GM12874 (cell line): ENCODE data around the gene RAB11FIP2.

ENCODE experiments used
- CTCF ChIP-seq: IDR thresholded peaks from 2 replicates; pipeline ENCODE4 v1.5.1; 2011; ENCODE audit warnings: low read depth, mild to moderate bottlenecking, control low read depth, low read length, moderate library complexity; ENCODE audit not compliant: insufficient read depth

RAB11FIP2 gene

GRCh38 chr10:118017071-118017740 is 29.5 kb downstream of the RAB11FIP2 start:
- no peak for TF ChIP-seq CTCF

GRCh38 chr10:118012952-118013525 is 33.7 kb downstream of the RAB11FIP2 start:
- TF ChIP-seq CTCF = no peak

GRCh38 chr10:118007773-118008172 is 39.0 kb downstream of the RAB11FIP2 start:
- TF ChIP-seq CTCF = no peak

GRCh38 chr10:118003126-118003525 is 43.6 kb downstream of the RAB11FIP2 start:
- no peak for TF ChIP-seq CTCF

- TF ChIP-seq CTCF = no peak
Observed at GRCh38 chr10:118002581-118002980, 44.2 kb downstream of the RAB11FIP2 start.

- no peak for TF ChIP-seq CTCF
Observed at GRCh38 chr10:117997673-117998072, 49.1 kb downstream of the RAB11FIP2 start.

GRCh38 chr10:117996709-117997108 is 50.0 kb downstream of the RAB11FIP2 start:
- no peak for TF ChIP-seq CTCF
